ENCODE results near the gene KRT78. TPM values are rescaled to one million over a fixed set of nuclear protein-coding genes. Genes with fewer than 3 reads are reported as not detected.

Gene KRT78
- not detected in 2 replicates for total RNA-seq

- no peak for DNase-seq (ENCODE audit: low read depth)
- TF ChIP-seq CTCF (conservative IDR thresholded peaks at IDR 0.05; ENCODE audit: low read depth, low read length): no peak
- no peak within 1 kb of the TSS for H3K4me3 ChIP-seq (ENCODE audit: low read depth, low read length)
Observed at GRCh38 chr12:52848661-52849255, at the start of gene KRT78. TSS of gene KRT78 (minus strand) at chr12:52848994. CDS start at chr12:52848930, 64 bp downstream.

- no peak for DNase-seq (ENCODE audit: low read depth)
Observed at GRCh38 chr12:52896190-52897100, 47.7 kb upstream of the KRT78 start.

GRCh38 chr12:52895726-52896189 lies 47.0 kb upstream of the KRT78 start:
- DNase-seq (ENCODE audit: low read depth): no peak
- no peak for TF ChIP-seq CTCF (conservative IDR thresholded peaks at IDR 0.05; ENCODE audit: low read depth, low read length)
- H3K4me3 ChIP-seq (ENCODE audit: low read depth, low read length): no peak overlapping the region

More at GRCh38 chr12:52896190-52897100, 47.7 kb upstream of the KRT78 start:
- H3K4me3 ChIP-seq (ENCODE audit: low read depth, low read length): no peak overlapping the region
- TF ChIP-seq CTCF (conservative IDR thresholded peaks at IDR 0.05; ENCODE audit: low read depth, low read length): no peak

- DNase-seq (ENCODE audit: low read depth): no peak
- no peak overlapping the region for H3K4me3 ChIP-seq (ENCODE audit: low read depth, low read length)
- TF ChIP-seq CTCF (conservative IDR thresholded peaks at IDR 0.05; ENCODE audit: low read depth, low read length): no peak
Observed at GRCh38 chr12:52892974-52893373, 44.2 kb upstream of the KRT78 start.

GRCh38 chr12:52892207-52892852 lies 43.5 kb upstream of the KRT78 start:
- H3K4me3 ChIP-seq (ENCODE audit: low read depth, low read length): no peak overlapping the region
- no peak for DNase-seq (ENCODE audit: low read depth)
- TF ChIP-seq CTCF (conservative IDR thresholded peaks at IDR 0.05; ENCODE audit: low read depth, low read length): no peak

GRCh38 chr12:52891044-52891443 lies 42.2 kb upstream of the KRT78 start:
- no peak for TF ChIP-seq CTCF (conservative IDR thresholded peaks at IDR 0.05; ENCODE audit: low read depth, low read length)
- no peak for DNase-seq (ENCODE audit: low read depth)

More at GRCh38 chr12:52891044-52891443, 42.2 kb upstream of the KRT78 start:
- H3K4me3 ChIP-seq (ENCODE audit: low read depth, low read length): no peak overlapping the region
